Neural progenitor cell (in vitro differentiated cells): ENCODE results near the gene NUP214. TPM values are rescaled to one million over a fixed set of nuclear protein-coding genes. Genes with fewer than 3 reads are reported as not detected.

ENCODE experiments used
- DNase-seq: peaks from one replicate; pipeline ENCODE4 v3.0.0-alpha.2; 2016; ENCODE audit warnings: low spot score
- H2AFZ ChIP-seq: fragments of 200-600 bp; sonication (generic); replicated peaks from 2 replicates; pipeline ENCODE4 v1.6.1; 2016; ENCODE audit warnings: antibody characterized with exemption
- H3F3A ChIP-seq: fragments of 200-600 bp; sonication (generic); 2 replicates; pipeline ENCODE4 v1.6.1; 2016; ENCODE audit warnings: antibody characterized with exemption, low read depth
- H3K27ac ChIP-seq: fragments of 200-600 bp; sonication (generic); 2 replicates; pipeline ENCODE4 v1.5.1; 2016; ENCODE audit warnings: mild to moderate bottlenecking
- H3K27me3 ChIP-seq: fragments of 200-600 bp; sonication (generic); 2 replicates; pipeline ENCODE4 v1.6.1; 2016; ENCODE audit warnings: mild to moderate bottlenecking, moderate library complexity
- H3K36me3 ChIP-seq: fragments of 200-600 bp; sonication (generic); 2 replicates; pipeline ENCODE4 v1.5.1; 2016
- H3K4me1 ChIP-seq: fragments of 200-600 bp; sonication (generic); 2 replicates; pipeline ENCODE4 v1.6.1; 2016; ENCODE audit warnings: mixed run types
- H3K4me2 ChIP-seq: fragments of 200-600 bp; sonication (generic); 2 replicates; pipeline ENCODE4 v1.6.1; 2016
- H3K4me3 ChIP-seq: fragments of 200-600 bp; sonication (generic); 2 replicates; pipeline ENCODE4 v1.5.1; 2016
- H3K79me2 ChIP-seq: fragments of 200-600 bp; sonication (generic); 2 replicates; pipeline ENCODE4 v1.6.1; 2016; ENCODE audit warnings: low read depth
- H3K9ac ChIP-seq: fragments of 200-600 bp; sonication (generic); 2 replicates; pipeline ENCODE4 v1.6.1; 2016
- H3K9me3 ChIP-seq: fragments of 200-600 bp; sonication (generic); 2 replicates; pipeline ENCODE4 v1.5.1; 2016; ENCODE audit warnings: low read depth
- H4K20me1 ChIP-seq: fragments of 200-600 bp; sonication (generic); 2 replicates; pipeline ENCODE4 v1.6.1; 2016; ENCODE audit warnings: low read depth
- H3K27ac Mint-ChIP-seq: 3 replicates; pipeline ENCODE4 v1.8.0; 2021; ENCODE audit warnings: mixed read lengths
- H3K27me3 Mint-ChIP-seq: 2 replicates; pipeline ENCODE4 v1.8.0; 2022; ENCODE audit warnings: low read depth, mild to moderate bottlenecking, inconsistent platforms, moderate library complexity, mixed read lengths; ENCODE audit not compliant: insufficient read depth
- H3K36me3 Mint-ChIP-seq: 3 replicates; pipeline ENCODE4 v1.8.0; 2021; ENCODE audit warnings: mixed read lengths
- H3K4me1 Mint-ChIP-seq: 3 replicates; pipeline ENCODE4 v1.8.0; 2021; ENCODE audit warnings: mixed read lengths
- H3K4me3 Mint-ChIP-seq: 3 replicates; pipeline ENCODE4 v1.8.0; 2021; ENCODE audit warnings: mild to moderate bottlenecking, moderate library complexity, mixed read lengths
- H3K9me3 Mint-ChIP-seq: 3 replicates; pipeline ENCODE4 v1.8.0; 2020; ENCODE audit warnings: mixed read lengths
- EZH2 ChIP-seq: fragments of 200-600 bp; sonication (generic); IDR thresholded peaks from 2 replicates; pipeline ENCODE4 v1.6.1; 2017; ENCODE audit warnings: antibody characterized with exemption, mild to moderate bottlenecking, moderate library complexity
- EZH2phosphoT487 ChIP-seq: fragments of 200-600 bp; sonication (generic); IDR thresholded peaks from 2 replicates; pipeline ENCODE4 v1.6.1; 2017; ENCODE audit warnings: antibody characterized with exemption
- total RNA-seq: library from RNA; depleted of rRNA; stranded (reverse); fragments of >200 nt; gene quantifications from 2 replicates; pipeline ENCODE4 v1.2.3, GENCODE V29; 2015; ENCODE audit warnings: low replicate concordance
- TF ChIP-seq, protein P1 (sequence below): fragments of 200-600 bp; sonication (generic); IDR thresholded peaks from 2 replicates; pipeline ENCODE4 v1.5.1; 2017; ENCODE audit warnings: antibody characterized with exemption, mild to moderate bottlenecking

The NUP214 gene
- total RNA-seq, 1 donor from 2014 or later, result 37.6 TPM

DNA sequence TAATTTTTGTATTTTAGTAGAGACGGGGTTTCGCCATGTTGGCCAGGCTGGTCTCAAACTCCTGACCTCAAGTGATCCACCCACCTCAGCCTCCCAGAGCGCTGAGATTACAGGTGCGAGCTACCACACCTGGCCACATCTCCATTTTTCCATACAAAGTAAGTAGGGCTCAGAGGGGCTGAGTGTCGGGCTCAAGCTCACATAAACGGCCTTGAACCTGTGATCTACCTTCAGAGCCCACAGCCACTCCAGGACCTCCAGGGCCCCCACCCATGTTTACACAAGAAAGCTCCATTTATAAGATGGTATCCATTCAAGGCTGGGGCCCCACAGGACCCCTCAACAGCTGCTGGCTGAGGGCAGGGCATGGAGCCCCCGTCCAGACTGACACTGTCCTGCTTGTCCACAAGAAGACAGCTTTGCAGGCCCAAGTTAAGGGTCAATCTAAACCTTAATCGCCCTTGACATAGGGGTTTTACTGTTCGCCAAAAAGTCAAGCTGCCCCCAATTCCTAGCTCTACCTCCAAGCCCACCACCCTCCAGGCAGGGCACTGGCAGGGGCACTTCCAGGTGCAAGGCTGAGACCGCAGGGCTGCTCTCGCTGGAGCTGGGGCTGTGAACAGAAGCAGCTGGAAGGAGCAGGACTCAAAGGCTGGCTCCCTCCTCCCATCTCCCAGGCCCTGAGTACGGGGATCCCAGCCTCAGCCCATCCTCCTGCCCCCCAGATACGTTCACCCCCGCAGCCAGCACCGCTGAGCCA is 132.1 kb downstream of the NUP214 start:
- peaks cover 26% of the 10 kb centered on the region for H3K4me1 Mint-ChIP-seq
- peaks cover 17% of the 10 kb centered on the region for H3K4me1 ChIP-seq
- no peak overlapping the region for H3K4me3 Mint-ChIP-seq

DNA sequence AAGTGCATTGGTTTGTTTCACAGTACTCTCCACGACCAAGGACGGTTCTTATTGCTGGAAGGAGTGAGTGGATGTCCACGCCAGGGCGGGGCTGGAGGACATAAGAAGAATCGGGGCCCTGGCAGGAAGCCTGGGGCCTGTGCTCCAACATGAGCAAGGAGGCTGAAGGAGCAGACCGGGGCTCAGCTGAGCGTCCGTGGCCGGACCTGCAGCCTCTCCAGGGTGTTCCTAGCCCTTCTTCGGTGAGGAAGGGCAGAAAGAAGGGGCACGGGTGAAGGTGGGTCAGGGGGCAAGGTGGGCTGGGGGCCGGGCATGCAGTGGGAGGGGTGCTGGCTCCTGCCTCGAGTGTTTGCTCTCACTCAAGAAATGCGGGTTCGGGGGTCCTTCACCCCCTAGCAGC is 132.8 kb downstream of the NUP214 start:
- TF ChIP-seq, protein P1, sequence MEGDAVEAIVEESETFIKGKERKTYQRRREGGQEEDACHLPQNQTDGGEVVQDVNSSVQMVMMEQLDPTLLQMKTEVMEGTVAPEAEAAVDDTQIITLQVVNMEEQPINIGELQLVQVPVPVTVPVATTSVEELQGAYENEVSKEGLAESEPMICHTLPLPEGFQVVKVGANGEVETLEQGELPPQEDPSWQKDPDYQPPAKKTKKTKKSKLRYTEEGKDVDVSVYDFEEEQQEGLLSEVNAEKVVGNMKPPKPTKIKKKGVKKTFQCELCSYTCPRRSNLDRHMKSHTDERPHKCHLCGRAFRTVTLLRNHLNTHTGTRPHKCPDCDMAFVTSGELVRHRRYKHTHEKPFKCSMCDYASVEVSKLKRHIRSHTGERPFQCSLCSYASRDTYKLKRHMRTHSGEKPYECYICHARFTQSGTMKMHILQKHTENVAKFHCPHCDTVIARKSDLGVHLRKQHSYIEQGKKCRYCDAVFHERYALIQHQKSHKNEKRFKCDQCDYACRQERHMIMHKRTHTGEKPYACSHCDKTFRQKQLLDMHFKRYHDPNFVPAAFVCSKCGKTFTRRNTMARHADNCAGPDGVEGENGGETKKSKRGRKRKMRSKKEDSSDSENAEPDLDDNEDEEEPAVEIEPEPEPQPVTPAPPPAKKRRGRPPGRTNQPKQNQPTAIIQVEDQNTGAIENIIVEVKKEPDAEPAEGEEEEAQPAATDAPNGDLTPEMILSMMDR, result no peak
- TF ChIP-seq EZH2 (no peak), EZH2phosphoT487 (no peak)
- H3K27ac Mint-ChIP-seq, result peak overlapping the region; percentile 53
- peaks cover 13% of the 10 kb centered on the region for H3F3A ChIP-seq
- no peaks in the 10 kb centered on the region for H3K27me3 ChIP-seq
- no peak overlapping the region for H3K27ac ChIP-seq
- no peak overlapping the region for H3K4me3 Mint-ChIP-seq
- H3K36me3 ChIP-seq, result no peaks in the 10 kb centered on the region
- H3K9me3 Mint-ChIP-seq, result no peaks in the 10 kb centered on the region
- H3K9ac ChIP-seq, result no peak overlapping the region
- peaks cover 17% of the 10 kb centered on the region for H3K4me1 ChIP-seq
- H2AFZ ChIP-seq, result no peak overlapping the region
- no peaks in the 10 kb centered on the region for H3K79me2 ChIP-seq
- peaks cover 26% of the 10 kb centered on the region for H3K4me1 Mint-ChIP-seq
- H3K9me3 ChIP-seq, result no peaks in the 10 kb centered on the region
- DNase-seq, result no peak
- no peaks in the 10 kb centered on the region for H4K20me1 ChIP-seq
- H3K4me3 ChIP-seq, result no peak overlapping the region
- no peaks in the 10 kb centered on the region for H3K36me3 Mint-ChIP-seq
- H3K27me3 Mint-ChIP-seq, result peaks cover 5% of the 10 kb centered on the region
- H3K4me2 ChIP-seq, result no peak overlapping the region

More for the DNA sequence above, 132.1 kb downstream of the NUP214 start:
- Histone ChIP-seq H3K79me2 (no peaks in the 10 kb centered on the region), H2AFZ (no peak overlapping the region), H3K9me3 (no peaks in the 10 kb centered on the region), H3K27me3 (no peaks in the 10 kb centered on the region), H3K36me3 (no peaks in the 10 kb centered on the region), H3F3A (peaks cover 13% of the 10 kb centered on the region), H4K20me1 (no peaks in the 10 kb centered on the region), H3K9ac (no peak overlapping the region), H3K27ac (no peak overlapping the region), H3K4me2 (no peak overlapping the region), H3K4me3 (no peak overlapping the region)
- H3K27me3 Mint-ChIP-seq, result peaks cover 5% of the 10 kb centered on the region
- no peak for DNase-seq
- no peaks in the 10 kb centered on the region for H3K36me3 Mint-ChIP-seq
- peak overlapping the region; percentile 33 for H3K27ac Mint-ChIP-seq
- no peaks in the 10 kb centered on the region for H3K9me3 Mint-ChIP-seq
- TF ChIP-seq EZH2phosphoT487 (no peak), EZH2 (no peak)

DNA sequence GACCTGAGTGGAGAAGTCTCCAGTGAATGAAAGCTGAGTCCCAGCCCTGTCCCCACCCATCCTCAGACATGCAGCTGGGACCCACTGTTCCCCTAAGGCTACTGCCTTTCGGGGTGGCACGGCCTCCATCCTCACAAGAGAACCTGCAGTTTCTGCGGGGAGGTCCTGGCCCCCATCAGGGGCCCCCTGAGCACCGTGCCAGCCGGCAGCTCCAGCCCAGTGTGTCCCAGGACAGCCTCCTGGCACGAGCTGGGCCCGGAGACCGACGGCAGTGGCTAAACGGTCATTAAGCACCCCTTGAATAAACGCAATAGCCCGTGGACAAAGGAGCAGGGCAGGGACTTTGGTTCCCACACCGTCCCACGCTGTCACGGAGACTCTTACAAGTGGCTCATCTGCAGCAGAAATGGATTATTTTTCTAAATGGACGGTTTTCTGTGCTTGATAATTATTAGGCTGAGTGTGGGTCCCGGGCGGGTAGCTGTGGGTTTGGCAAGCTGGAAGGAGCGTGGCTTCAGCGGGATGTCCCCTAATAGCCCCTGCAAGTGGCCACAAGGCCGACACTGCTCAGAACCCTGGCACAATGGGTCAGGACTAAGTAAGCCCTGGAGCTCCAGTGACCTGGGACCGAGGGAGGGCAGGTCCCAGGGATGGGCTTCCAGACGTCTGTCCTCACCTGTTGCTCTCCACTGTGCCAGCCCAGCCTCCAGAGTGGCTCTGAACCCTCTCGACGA is 133.5 kb downstream of the NUP214 start:
- no peak overlapping the region for H3K27ac ChIP-seq

More for the DNA sequence above, 133.5 kb downstream of the NUP214 start:
- Histone ChIP-seq H3F3A (peaks cover 6% of the 10 kb centered on the region), H3K36me3 (no peaks in the 10 kb centered on the region), H2AFZ (no peak overlapping the region), H3K9ac (no peak overlapping the region), H3K79me2 (no peaks in the 10 kb centered on the region), H3K9me3 (no peaks in the 10 kb centered on the region), H3K4me3 (no peak overlapping the region), H3K4me2 (no peak overlapping the region), H3K27me3 (no peaks in the 10 kb centered on the region), H4K20me1 (no peaks in the 10 kb centered on the region), H3K4me1 (peaks cover 17% of the 10 kb centered on the region)
- H3K9me3 Mint-ChIP-seq, result no peaks in the 10 kb centered on the region
- H3K36me3 Mint-ChIP-seq, result no peaks in the 10 kb centered on the region
- H3K27ac Mint-ChIP-seq, result no peak overlapping the region
- no peak overlapping the region for H3K4me3 Mint-ChIP-seq
- peaks cover 5% of the 10 kb centered on the region for H3K27me3 Mint-ChIP-seq
- TF ChIP-seq, protein P1, result no peak
- TF ChIP-seq EZH2phosphoT487 (no peak), EZH2 (no peak)
- no peak for DNase-seq
- peaks cover 25% of the 10 kb centered on the region for H3K4me1 Mint-ChIP-seq
